Right atrium auricular region (tissue), 2 donors: Measurements from ENCODE around the gene SIAH3. TPM values are rescaled to one million over a fixed set of nuclear protein-coding genes. Genes with fewer than 3 reads are reported as not detected.

Experiments
- DNase-seq: peaks from one replicate; pipeline ENCODE4 v3.0.0-alpha.2; 2019; ENCODE audit warnings: low spot score
- H3K27ac ChIP-seq, 2 donors: fragments of 200-600 bp; sonication (generic); 1 replicate in 1 of 2; 2 replicates in 1 of 2; pipeline ENCODE4 v1.5.1; 2016 to 2019
- H3K27me3 ChIP-seq, 2 donors: fragments of 200-600 bp; sonication (generic); one replicate each; pipeline versions ENCODE4 v1.5.1 to v1.6.0; 2017 to 2019
- H3K36me3 ChIP-seq: fragments of 200-600 bp; sonication (generic); one replicate; pipeline ENCODE4 v1.5.1; 2016
- H3K4me1 ChIP-seq, 2 donors: fragments of 200-600 bp; sonication (generic); one replicate each; pipeline versions ENCODE4 v1.5.1 to v1.6.0; 2017 to 2019
- H3K4me3 ChIP-seq, 2 donors: fragments of 200-600 bp; sonication (generic); 1 replicate in 1 of 2; 2 replicates in 1 of 2; pipeline ENCODE4 v1.5.1; 2017 to 2019; ENCODE audit warnings: mild to moderate bottlenecking in 1 of 2, moderate library complexity in 1 of 2
- H3K9me3 ChIP-seq, 2 donors: fragments of 200-600 bp; sonication (generic); one replicate each; pipeline ENCODE4 v1.5.1; 2019
- CTCF ChIP-seq, 2 donors: fragments of 200-600 bp; sonication (generic); IDR thresholded peaks; one replicate each; pipeline ENCODE4 v1.5.1; 2019; ENCODE audit warnings: antibody characterized with exemption in 2 of 2
- total RNA-seq, 2 donors: library from RNA; depleted of rRNA; stranded (reverse); fragments of >200 nt; gene quantifications; one replicate each; pipeline ENCODE4 v1.1.0, GENCODE V29; 2016

Gene SIAH3
- total RNA-seq, 2 donors from 2014 or later, result not detected

DNA sequence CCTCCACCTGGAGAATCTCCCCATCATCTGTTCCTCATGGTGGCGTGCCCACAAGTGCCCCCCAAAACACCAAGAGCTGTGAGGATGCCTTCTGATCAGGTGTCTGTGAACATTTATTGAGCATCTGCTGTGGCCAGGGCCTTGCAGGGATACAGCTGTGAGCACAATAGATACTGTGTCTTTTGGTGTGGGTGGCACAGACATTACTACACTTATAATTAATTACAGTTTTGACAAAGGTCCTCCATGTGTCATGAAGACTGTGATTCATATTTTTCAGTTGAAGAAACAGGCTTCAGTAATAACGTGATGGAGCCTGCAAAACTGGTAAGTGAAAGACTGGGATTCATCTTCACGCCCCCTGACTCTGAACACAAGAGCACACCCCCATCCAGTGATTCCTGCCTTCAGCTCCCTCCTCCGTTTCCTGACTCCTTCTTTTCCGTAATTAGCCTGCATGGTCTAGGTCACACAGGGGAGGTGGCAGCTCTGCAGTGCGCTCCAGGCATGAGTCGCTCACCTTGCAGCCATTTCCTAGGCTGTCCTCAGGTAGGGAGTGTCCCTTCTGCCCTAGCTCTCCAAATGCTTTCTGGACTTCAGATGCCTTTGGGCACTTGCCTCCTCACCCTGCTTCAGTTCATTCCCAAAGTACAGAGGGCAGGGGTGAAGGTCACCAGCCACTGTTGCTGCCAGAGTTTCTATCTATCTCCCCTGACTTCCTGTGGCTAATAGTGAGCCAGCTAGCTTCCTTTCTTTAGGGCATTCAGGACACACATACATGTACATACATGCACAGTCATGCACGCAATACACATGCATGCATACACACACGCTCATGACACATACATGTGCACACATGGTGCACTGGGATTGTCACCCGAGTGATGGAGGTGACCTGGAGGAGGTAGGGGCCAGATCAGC, 66.5 kb downstream of the SIAH3 start:
- Histone ChIP-seq H3K9me3 (no peaks in the 10 kb centered on the region), H3K27me3 (no peaks in the 10 kb centered on the region), H3K4me1 (peaks cover 0 to 11% of the 10 kb centered on the region in 2 donors), H3K4me3 (no peak overlapping the region), H3K27ac (no peak overlapping the region), H3K36me3 (no peaks in the 10 kb centered on the region)
- DNase-seq, result no peak
- no peak for TF ChIP-seq CTCF (IDR thresholded peaks at IDR 0.05)

- Histone ChIP-seq H3K27ac (no peak overlapping the region), H3K27me3 (no peaks in the 10 kb centered on the region), H3K9me3 (no peaks in the 10 kb centered on the region), H3K4me1 (peaks cover 0 to 11% of the 10 kb centered on the region in 2 donors), H3K36me3 (no peaks in the 10 kb centered on the region), H3K4me3 (no peak overlapping the region)
- no peak for TF ChIP-seq CTCF (IDR thresholded peaks at IDR 0.05)
- DNase-seq, result no peak
These were observed 68.1 kb downstream of the SIAH3 start for GRCh38 chr13:45783346-45784043.

GRCh38 chr13:45782327-45783045, 69.1 kb downstream of the SIAH3 start:
- Histone ChIP-seq H3K9me3 (no peaks in the 10 kb centered on the region), H3K27ac (no peak overlapping the region)
- TF ChIP-seq CTCF (IDR thresholded peaks at IDR 0.05), result no peak

DNA sequence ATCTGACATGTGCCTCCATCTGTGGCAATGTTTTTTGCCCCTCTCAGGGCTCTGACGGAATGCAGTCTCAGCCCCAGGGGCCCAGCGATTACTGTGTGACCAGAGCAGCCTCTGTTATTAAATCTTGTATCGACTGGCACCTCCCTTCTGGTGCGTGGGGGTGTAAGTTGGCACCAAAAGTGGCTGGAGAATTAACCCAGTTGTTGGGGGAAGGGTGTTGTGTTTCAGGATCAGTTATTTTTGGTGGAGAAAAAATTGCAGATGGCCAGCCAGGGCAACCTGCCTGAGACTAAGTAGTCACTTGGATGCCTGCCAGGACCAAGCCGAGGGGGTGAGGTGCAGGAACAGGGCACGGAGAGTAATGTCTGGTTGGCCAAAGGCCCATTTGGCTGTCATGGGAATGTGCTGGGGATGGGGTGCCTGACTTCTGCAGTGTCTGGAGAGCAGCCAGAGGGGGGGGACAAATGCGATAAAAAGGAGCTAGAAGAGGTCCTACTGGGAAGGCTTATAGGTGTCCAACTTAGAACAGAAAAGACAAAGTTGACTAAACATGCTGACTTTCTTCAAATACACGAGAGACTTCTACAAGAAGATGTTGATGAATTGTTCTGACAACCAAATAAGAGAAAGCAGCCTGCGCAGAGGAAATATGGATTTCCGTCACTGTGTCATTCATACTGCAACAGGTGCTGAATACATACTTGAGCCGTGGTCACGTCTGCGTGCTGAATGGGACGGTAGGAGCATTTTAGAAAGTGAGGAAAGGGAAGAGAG, 69.8 kb downstream of the SIAH3 start:
- H3K27me3 ChIP-seq, result no peaks in the 10 kb centered on the region
- no peaks in the 10 kb centered on the region for H3K36me3 ChIP-seq
- no peak overlapping the region for H3K4me3 ChIP-seq
- no peaks in the 10 kb centered on the region for H3K9me3 ChIP-seq
- no peak for TF ChIP-seq CTCF (IDR thresholded peaks at IDR 0.05)
- H3K4me1 ChIP-seq, result peaks cover 0 to 11% of the 10 kb centered on the region in 2 donors
- H3K27ac ChIP-seq, result no peak overlapping the region
- DNase-seq, result no peak

More at GRCh38 chr13:45782327-45783045, 69.1 kb downstream of the SIAH3 start:
- Histone ChIP-seq H3K4me1 (peaks cover 0 to 11% of the 10 kb centered on the region in 2 donors), H3K4me3 (no peak overlapping the region), H3K36me3 (no peaks in the 10 kb centered on the region), H3K27me3 (no peaks in the 10 kb centered on the region)
- DNase-seq, result no peak

DNA sequence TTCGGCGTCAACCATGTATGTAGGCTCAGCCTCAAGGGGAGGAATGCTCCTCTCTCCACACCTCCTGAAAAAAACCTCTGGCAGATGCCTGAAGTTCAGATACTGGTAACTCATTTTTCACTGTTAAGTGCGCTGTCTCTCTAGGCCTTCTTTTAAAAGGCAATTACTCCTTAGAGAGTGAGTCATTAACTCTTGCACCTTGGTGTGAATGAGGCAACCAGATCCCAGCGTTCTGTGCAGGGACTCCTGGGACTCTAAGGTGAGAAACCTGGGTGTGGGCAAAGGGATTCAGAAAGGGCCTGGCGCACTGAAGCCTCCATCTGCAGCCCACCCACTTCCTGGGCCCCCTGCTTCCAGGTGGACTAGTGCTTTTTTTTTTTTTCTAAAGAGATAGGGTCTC, 71.7 kb downstream of the SIAH3 start:
- Histone ChIP-seq H3K27me3 (no peaks in the 10 kb centered on the region), H3K27ac (no peak overlapping the region), H3K4me3 (no peak overlapping the region), H3K4me1 (peaks cover 0 to 11% of the 10 kb centered on the region in 2 donors), H3K36me3 (no peaks in the 10 kb centered on the region), H3K9me3 (no peaks in the 10 kb centered on the region)
- no peak for TF ChIP-seq CTCF (IDR thresholded peaks at IDR 0.05)
- peak; percentile 13 for DNase-seq
